ENCODE results near the gene FBXW5.

Gene FBXW5

GRCh38 chr9:136985853-136986252, 41.3 kb upstream of the FBXW5 start:
- no peaks in the 10 kb centered on the region for H3K36me3 ChIP-seq
- no peaks in the 10 kb centered on the region for H3K27me3 ChIP-seq
- TF ChIP-seq CTCF (IDR thresholded peaks at IDR 0.05; ENCODE audit: low read depth, low read length) = no peak
- no peak for DNase-seq
- H3K4me1 ChIP-seq = peaks cover 20% of the 10 kb centered on the region
- H3K9me3 ChIP-seq = no peaks in the 10 kb centered on the region
- no peak overlapping the region for H3K4me3 ChIP-seq (ENCODE audit: low read depth, low read length)

GRCh38 chr9:136985027-136985602, 40.6 kb upstream of the FBXW5 start:
- Histone ChIP-seq H3K4me1 (peaks cover 24% of the 10 kb centered on the region), H3K36me3 (no peaks in the 10 kb centered on the region), H3K9me3 (no peaks in the 10 kb centered on the region), H3K4me3 (ENCODE audit: low read depth, low read length) (no peak overlapping the region), H3K27me3 (no peaks in the 10 kb centered on the region)
- no peak for TF ChIP-seq CTCF (IDR thresholded peaks at IDR 0.05; ENCODE audit: low read depth, low read length)
- DNase-seq = no peak

GRCh38 chr9:136984464-136985026, 40.0 kb upstream of the FBXW5 start:
- no peak for DNase-seq
- Histone ChIP-seq H3K4me1 (peaks cover 24% of the 10 kb centered on the region), H3K9me3 (no peaks in the 10 kb centered on the region), H3K4me3 (ENCODE audit: low read depth, low read length) (no peak overlapping the region), H3K27me3 (no peaks in the 10 kb centered on the region), H3K36me3 (no peaks in the 10 kb centered on the region)
- no peak for TF ChIP-seq CTCF (IDR thresholded peaks at IDR 0.05; ENCODE audit: low read depth, low read length)

GRCh38 chr9:136983656-136984314, 39.2 kb upstream of the FBXW5 start:
- Histone ChIP-seq H3K27me3 (no peaks in the 10 kb centered on the region), H3K36me3 (no peaks in the 10 kb centered on the region), H3K4me3 (ENCODE audit: low read depth, low read length) (no peak overlapping the region), H3K4me1 (peaks cover 24% of the 10 kb centered on the region), H3K9me3 (no peaks in the 10 kb centered on the region)
- no peak for TF ChIP-seq CTCF (IDR thresholded peaks at IDR 0.05; ENCODE audit: low read depth, low read length)
- DNase-seq = no peak

- Histone ChIP-seq H3K36me3 (no peaks in the 10 kb centered on the region), H3K9me3 (no peaks in the 10 kb centered on the region), H3K27me3 (no peaks in the 10 kb centered on the region), H3K4me1 (peaks cover 24% of the 10 kb centered on the region), H3K4me3 (ENCODE audit: low read depth, low read length) (no peak overlapping the region)
- no peak for DNase-seq
- TF ChIP-seq CTCF (IDR thresholded peaks at IDR 0.05; ENCODE audit: low read depth, low read length) = no peak
Observed at GRCh38 chr9:136983167-136983566, 38.6 kb upstream of the FBXW5 start.

Data from BE2C (cell line).